Activated CD8-positive, alpha-beta memory T cell treated with anti-CD3 and anti-CD28 coated beads for 1 hour (primary cell): ENCODE results near the gene RERE.
"Not testable (repeated sequence)": the region's sequence is repeated elsewhere in the genome, so short reads cannot be mapped to it uniquely, and the experiment has no call there.

Source experiments
- DNase-seq, 2 donors: peaks; one replicate each; pipeline ENCODE4 v3.0.0-alpha.2; 2020; ENCODE audit warnings: low read depth in 1 of 2; ENCODE audit errors: extremely low read depth in 1 of 2

The RERE gene

DNA sequence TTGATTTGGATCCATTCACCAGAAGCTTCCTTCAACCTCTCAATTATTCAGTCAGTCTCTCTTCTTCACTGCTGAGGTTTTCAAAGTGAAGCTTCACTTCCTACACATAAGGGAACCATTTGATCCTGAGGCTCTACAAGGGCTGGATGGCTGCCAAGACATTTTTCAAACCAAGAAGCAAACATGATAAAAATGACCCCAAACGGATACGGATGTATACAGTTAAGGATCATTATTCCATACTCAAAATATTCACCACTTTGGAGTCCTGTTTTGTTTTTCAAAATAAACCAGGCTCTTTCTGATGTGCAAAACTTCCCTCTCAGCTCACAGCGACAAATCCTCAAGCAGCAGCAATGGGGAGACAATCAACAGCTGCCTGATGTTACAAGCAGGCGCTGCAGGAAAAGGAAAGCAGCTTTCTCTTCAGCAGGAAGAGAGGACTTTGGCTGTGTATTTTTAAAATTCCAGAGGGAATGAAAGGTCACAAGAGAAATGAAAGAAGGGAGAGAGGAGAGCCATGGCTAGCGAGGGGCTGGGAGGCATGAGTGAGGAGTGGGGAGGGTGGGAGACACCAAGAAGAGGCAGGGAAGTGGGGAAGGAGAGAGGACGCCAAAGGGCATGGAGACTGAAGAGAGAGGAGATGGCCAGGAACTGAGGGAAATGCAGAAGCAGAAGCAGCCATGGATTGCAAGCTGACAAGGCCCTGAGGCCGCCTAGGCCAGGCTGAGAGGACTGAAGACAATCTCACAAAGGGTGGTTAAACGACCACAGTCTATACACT lies 354.1 kb downstream of the RERE start:
- no peak for DNase-seq

DNA sequence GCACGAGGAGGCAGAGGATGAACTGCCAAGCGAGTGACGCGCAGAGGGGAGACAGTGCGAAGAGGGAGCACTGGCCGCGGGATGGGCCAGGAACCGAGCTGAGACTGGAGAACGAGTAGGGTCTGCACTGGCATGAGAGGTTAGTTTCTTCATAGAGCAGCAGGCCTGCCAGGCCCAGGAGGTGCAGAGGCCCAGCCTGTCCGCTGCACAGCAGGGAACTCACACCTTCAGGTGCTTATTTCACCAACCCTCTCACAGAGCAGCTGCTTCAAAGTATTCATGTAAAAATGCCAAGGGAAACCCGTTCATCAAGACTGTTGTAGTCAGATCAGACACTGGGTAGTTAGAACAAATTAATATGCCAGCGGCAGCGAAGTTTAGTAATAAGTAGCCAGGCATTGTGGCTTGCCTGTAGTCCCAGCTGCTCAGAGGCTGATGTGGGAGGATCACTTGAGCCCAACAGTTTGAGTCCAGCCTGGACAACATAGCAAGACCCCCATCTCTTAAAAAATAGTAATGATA lies 355.0 kb downstream of the RERE start:
- DNase-seq = no peak

DNA sequence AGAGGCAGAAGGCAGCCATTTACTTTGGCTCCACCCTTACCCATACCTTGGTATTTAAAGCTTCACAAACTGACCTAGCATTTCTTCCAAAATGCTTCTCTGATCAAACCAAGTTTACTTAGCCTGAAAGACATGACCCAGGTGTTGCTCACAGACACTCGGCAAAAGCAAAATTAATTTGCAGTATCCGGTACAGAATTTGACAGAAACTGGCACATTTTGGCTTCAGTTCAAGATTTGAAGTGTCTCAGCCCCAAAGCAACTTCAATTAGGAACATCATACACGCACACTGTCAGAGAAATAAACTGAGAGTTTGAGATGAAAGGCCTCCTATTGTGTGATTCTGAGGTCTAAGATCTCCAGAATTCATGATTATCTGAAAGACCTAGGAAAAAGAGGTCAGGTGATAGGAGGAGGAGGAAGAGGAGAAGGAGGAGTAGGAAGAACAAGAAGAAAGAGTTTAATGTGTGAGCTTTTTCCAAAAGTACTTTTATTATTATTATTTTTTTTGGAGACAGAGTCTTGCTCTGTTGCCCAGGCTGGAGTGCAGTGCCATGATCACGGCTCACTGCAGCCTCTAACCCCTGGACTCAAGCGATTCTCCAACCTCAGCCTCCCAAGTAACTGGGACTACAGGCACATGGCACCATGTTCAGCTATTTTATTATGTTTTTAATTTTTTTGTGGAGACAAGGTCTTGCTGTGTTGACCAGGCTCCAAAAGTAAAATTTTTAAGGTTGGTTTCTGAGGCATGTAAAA lies 355.9 kb downstream of the RERE start:
- no peak for DNase-seq

DNA sequence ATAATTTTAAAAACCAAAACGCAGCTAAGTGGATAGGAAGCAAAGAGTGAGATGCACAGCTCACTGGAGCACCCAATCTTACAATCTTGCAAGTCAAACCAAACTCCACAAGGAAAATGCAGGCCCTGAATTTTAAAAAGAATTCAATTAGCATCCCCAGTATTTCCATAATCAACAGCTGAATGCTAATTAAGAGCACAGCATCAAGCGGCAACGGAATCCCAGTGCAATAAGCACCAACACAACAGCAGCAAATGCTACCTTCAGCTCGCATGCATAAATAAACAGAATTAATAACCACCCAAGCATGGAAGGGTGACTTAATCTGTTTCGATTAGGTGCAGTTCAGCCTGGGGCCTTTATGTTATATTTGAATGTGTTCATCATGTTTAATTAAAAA lies 356.7 kb downstream of the RERE start:
- no peak for DNase-seq

DNA sequence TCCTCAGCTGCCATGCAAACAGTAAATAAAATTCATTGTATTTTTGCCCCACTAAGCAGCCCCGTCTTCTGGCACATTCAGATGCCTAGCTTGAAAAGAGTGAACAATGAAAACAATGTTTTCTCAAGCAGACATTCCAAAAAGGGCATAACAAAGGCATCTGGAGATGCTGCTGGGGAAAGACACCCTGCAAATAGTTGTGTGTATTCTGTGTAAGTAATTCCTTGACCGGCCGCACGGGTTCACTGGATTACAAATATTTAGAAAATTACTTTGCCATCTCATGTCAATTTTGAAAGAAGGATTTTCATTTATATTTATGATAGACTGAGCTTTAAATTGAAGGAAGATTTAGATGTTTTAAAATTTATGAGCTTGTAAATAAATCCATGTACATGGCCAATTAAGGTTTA lies 357.3 kb downstream of the RERE start:
- DNase-seq = no peak

DNA sequence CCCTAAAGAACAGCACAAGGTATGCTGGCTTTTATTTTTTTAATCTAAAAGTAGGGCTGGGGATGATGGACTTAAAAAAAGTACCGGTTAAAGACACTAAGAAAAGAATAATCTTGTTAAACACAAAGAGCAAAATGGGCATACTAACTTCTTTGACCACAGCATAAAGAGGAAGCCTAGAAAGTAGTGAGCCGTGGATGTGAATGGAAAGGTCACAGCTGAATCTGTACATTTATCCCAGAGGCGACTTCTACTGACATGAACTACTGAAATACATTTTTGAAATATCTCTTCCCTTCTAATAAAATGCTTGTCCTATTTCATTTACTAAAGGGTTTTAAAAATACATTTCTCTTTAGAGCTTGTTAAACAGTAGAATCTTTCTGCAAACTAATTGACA lies 358.8 kb downstream of the RERE start:
- no peak for DNase-seq

DNA sequence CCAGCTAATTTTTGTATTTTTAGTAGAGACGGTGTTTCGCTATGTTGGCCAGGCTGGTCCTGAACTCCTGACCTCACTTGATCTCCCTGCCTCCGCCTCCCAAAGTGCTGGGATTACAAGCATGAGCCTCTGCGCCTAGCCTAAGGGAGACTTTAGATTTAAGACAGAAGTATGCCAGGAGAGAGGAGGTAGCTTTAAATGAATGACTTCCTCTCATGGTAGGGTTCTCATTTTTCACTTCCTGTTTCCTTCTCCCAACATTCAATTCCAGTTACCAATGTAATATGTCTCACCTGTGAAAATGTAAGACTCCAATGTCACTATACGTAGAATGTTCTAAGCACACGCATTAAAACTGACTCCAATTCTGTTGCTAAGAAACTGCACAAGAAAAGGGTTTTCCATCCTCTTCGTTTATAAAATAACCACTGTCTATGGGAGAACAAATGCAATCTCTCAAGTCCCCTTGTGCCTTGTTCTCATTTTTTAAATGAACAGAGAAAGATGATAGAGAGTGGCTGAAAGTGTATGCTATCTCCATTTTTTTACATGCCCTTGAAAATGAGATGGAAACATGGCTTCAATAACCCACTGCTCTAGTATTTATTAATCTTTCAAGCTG lies 359.6 kb downstream of the RERE start:
- DNase-seq = no peak

DNA sequence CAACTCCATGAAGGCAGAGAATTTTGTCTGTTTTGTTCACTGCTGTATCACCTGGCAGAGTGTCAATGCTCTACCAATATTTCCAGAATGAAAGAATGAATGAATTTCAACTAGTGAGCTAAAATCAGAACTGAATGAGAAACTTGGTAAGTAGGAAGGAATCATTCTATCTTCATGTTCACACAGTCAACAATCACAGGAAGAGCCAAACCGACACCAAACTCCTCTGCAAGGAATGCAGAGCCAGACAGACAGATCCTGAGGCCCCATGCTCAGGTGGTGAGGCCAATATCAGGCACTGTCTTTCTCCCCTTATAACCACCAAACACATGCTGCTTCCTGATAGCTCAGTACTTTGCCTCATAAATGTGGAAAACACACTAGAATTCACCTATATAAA lies 360.4 kb downstream of the RERE start:
- DNase-seq = no peak

DNA sequence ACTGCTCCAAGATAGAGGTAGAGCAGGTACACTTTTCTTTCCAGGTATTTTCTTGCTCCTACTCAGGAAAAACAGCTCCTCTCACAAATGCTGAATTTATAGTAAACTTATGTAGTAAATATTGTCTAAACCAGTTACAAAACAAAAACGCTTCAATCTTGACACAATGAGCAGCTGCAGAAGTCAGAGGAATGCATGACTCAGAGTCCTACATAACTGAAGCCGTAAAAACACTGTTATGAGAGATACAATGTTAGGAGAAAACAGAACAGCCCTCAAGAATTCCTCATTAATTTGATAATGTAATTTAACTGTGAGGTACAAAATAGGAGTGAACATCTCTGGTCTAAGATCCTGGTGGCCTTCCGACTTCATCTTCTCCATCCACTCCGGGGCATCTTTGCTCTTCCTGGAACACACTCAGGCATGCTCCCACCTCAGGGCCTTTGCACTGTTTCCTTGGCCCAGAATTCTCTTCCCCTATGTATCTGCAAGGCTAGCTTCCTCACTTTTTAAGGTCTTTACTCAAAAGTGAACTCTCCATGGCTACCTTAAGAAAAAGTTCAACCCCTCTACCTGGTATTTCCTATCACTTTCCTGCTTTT lies 361.0 kb downstream of the RERE start:
- DNase-seq = no peak

DNA sequence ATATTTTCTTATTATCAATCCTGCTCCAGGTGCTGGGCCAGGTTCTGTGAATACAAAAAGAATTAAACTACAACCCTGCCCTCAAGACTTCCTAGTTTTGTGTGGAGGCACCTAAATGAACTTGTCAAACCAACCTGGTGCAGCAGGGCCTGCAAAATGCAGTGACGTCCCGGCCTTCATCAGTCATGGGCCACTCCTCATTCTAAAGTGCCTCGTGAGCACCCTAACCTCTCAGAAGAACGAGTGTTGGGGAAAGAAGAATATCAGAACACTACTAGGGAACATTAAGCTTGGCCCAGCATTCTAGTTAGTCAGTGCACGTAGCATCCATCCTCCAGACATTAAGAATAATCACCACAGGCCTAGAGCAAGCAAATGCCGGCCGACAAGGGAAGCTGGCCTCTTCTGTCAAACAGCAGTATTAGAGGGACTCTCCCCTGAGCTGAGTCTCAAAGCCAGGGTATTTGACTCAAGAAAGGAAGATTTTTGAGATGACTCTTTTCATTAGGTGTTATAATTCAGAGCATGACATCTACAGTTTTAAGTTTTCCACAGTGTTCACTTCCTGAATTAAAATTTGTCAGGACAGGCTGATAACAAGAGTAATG lies 361.6 kb downstream of the RERE start:
- DNase-seq = no peak

DNA sequence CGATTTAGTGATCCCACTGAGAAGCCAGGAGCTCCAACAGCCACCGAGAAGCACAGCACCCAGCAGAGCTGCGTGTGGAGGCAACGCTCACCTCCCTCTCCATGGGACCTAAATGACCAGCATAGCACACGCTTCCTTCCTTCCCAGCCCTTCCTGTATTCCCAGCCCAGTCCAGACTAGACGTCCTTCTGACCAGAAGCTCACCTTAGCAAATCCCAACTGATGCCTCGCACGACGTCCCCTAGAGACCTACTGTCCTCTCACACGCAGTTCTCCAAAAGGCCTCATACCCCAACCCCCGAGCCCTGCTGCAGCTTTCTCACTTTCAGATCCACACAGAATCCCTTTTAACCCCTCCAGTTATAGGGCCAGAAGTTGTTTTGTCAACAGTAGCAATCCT lies 367.1 kb downstream of the RERE start:
- DNase-seq = no peak

DNA sequence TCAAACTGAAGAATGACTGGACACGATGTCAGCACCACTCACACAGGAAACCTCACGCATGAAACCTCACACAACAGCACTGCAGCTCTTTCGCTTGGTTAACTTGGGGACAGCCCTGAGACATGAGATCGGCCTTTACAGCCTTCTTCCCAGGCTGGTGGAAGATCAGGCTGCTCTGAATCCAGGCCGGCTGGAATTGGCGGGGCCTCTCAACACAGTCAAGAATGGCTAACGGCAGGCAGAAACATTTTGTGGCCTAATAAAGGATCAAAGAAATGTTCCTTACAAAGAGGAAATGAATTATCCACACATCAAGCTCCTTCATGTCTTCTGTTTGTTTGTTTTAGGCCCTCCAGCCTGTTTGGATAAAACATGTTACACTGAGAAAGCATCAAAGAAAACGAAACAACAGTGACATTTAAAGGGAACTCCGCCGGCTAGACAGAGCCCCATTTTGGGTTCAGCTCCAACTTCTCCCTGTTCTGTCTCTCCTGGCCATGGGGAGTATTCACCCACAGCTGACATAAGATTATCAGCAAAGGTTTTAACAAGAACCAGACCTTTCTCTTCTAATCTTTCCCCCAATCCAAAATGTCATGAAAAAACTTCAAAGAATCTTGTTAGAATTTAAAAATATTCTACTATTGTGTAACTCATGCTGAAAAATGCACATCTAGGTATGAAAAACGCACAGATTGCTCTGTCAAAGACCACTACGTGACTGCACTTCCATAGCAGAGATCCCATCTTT lies 368.4 kb downstream of the RERE start:
- no peak for DNase-seq

DNA sequence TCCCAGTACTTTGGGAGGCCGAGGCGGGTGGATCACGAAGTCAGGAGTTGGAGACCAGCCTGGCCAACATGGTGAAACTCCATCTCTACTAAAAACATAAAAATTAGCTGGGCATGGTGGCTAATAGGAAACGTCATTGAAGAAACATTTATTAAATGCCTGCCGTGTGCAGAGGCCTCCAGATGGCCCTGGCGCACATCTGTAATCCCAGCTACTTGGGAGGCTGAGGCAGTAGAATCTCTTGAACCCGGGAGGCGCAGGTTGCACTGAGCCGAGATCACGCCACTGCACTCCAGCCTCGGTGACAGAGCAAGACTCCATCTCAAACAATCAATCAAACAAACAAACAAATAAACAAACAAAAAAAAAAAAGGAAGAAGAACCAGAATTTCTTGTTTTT lies 368.9 kb downstream of the RERE start:
- not testable (repeated sequence) for DNase-seq

DNA sequence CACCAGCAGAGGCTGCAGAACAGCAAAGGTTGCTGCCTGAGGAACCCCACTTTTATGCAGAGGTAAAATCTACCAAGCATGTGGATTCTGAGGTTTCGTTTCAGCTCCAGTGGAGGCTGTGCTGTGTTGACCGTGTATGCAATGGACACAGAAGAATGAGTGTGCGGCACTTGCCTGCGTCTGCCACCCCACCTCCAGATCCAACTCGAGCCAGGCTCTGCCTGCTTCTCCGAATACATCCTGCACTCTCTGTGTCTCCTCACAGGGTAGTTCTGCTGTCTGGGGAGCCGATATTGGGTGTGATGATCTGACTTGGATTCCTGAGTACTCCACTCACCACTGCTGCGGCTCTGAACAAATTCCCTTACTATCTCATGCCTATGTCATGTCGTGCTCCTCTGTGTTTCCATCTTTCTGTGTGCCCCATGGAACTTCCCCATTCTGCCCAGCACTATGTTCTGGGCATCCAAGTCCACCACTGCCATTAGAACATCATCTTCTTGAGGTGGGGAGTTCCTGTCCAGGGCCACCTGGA lies 369.8 kb downstream of the RERE start:
- no peak for DNase-seq

DNA sequence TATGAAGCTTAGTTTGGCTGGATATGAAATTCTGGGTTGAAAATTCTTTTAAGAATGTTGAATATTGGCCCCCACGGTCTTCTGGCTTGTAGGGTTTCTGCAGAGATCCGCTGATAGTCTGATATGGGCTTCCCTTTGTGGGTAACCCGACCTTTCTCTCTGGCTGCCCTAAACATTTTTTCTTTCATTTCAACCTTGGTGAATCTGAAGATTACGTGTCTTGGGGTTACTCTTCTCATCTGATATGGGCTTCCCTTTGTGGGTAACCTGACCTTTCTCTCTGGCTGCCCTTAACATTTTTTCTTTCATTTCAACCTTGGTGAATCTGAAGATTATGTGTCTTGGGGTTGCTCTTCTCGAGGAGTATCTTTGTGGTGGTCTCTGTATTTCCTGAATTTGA lies 371.3 kb downstream of the RERE start:
- DNase-seq = not testable (repeated sequence)

DNA sequence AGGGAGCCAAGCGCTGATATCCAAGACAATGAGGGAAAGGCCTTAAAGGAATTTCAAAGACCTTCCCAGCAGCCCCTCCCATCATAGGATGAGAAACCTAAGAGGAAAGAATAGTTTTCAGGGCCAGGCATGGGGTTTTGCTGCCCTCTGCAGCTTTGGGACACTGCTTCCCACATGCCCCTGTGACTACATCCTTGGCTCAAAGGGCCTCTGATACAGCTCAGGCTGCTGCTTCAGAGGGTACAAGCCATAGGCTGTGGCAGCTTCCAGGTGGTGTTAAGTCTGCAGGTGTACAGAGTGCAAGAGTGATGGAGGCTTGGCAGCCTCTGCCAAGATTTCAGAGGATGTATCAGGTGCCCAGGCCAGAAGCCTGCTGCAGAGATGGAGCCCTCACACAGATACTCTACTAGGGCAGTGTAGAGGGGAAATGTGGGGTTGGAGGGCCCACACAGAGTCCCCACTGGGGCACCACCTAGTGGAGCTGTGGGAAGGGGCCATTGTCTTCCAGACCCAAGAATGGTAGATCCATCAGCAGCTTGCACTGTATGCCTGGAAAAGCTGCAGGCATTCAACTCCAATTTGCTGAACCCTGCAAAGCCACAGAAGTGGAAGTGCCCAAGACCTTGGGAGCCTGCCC lies 373.8 kb downstream of the RERE start:
- DNase-seq = no peak

DNA sequence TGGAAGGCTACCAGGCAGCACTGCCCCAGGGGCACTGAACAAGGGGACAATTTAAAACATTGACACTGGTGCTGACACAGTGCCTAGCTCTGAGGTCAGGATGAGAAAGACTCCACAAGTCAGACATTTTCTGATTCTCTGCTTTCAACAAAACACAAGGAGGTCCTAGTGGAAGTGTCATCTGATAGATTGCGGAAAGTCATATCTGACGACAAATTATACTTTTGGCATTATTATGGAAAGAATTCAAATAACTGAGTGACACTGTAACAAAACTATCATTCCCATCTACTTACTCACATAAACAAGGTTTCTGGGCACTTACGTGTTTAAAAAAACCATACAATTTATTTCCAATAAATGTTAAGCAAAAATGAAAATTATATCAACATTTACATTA lies 376.0 kb downstream of the RERE start:
- DNase-seq = no peak

DNA sequence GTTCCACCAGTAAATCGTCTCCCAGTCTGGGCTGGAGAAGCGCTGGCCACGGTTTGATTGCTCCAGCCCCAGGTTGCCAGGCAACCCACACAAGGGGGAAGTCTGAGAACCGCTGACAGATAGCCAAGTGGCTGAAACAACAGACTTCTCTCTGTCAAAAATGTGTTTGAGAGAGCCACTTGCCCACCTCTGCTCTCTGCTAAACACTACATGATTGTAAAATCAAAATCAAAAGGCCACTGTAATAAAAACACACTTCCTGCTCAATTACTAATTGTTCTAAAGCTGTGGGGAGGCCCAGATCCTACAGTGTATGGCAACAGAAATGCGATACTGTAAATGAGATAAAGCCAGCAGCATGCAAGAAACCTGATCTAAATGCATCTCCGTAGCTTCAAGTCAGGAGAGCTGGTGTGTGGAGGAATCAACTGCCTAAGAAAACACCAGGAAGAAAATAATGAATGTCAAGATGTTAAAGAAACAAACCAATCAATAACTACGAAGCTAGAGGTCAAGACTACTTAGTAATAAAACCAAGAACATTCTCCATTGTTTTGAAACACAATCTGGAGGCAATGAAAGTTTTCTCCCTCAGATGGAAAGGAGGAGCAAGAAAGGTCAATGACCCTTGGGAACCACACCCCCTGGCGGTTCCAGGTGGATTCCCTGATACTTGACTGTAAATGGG lies 378.3 kb downstream of the RERE start:
- no peak for DNase-seq

DNA sequence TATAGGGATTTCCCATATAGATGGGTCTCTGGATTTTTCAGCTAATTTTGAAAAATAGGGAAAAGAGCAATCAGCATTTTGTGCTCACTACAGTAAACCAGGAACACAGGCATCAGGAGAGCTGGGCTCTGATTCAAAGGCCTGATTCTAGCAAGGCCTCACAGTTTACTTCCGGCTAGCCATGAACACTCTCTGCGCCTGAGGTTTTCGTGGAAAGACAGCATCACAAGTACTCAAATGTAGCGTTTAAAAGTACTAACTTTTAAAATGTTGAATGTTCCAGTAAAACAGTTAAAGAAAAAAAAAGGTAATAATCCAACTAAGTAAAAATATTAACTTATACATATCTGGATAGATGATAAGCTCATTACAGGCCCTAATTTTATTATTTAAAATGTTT lies 379.0 kb downstream of the RERE start:
- no peak for DNase-seq
